Measurements from ENCODE around the gene KCTD13.
"Not testable (repeated sequence)": the region's sequence is repeated elsewhere in the genome, so short reads cannot be mapped to it uniquely, and the experiment has no call there.

Gene KCTD13

GRCh38 chr16:29877266-29877961 is 48.6 kb downstream of the KCTD13 start:
- DNase-seq (ENCODE audit: low read depth) = peak; percentile 28

- no peak for DNase-seq (ENCODE audit: low read depth)
Observed at GRCh38 chr16:29876594-29877249, 49.3 kb downstream of the KCTD13 start.

GRCh38 chr16:29876217-29876593 is 49.8 kb downstream of the KCTD13 start:
- no peak for DNase-seq (ENCODE audit: low read depth)

GRCh38 chr16:29875206-29875605 is 50.8 kb downstream of the KCTD13 start:
- no peak for DNase-seq (ENCODE audit: low read depth)

GRCh38 chr16:29873319-29873718 is 52.7 kb downstream of the KCTD13 start:
- no peak for DNase-seq (ENCODE audit: low read depth)

GRCh38 chr16:29871822-29872546 is 54.0 kb downstream of the KCTD13 start:
- no peak for DNase-seq (ENCODE audit: low read depth)

- DNase-seq (ENCODE audit: low read depth) = not testable (repeated sequence)
Observed at GRCh38 chr16:29869067-29869466, 57.0 kb downstream of the KCTD13 start.

GRCh38 chr16:29868396-29869009 is 57.5 kb downstream of the KCTD13 start:
- DNase-seq (ENCODE audit: low read depth) = no peak

- DNase-seq (ENCODE audit: low read depth) = no peak
Observed at GRCh38 chr16:29864205-29864604, 61.8 kb downstream of the KCTD13 start.

- DNase-seq (ENCODE audit: low read depth) = no peak
Observed at GRCh38 chr16:29863669-29863984, 62.4 kb downstream of the KCTD13 start.

- peak; percentile 87 for DNase-seq (ENCODE audit: low read depth)
Observed at GRCh38 chr16:29862884-29863668, 63.0 kb downstream of the KCTD13 start, which contains the start of gene CDIPT. Gene CDIPT (minus strand): TSS chr16:29863226. CDS start chr16:29862857, 369 bp downstream.

GRCh38 chr16:29862383-29862883 is 63.6 kb downstream of the KCTD13 start:
- no peak for DNase-seq (ENCODE audit: low read depth)

GRCh38 chr16:29860218-29860617 is 65.8 kb downstream of the KCTD13 start:
- DNase-seq (ENCODE audit: low read depth) = no peak

- DNase-seq (ENCODE audit: low read depth) = no peak
Observed at GRCh38 chr16:29858974-29859373, 67.1 kb downstream of the KCTD13 start.

GRCh38 chr16:29858149-29858849 is 67.7 kb downstream of the KCTD13 start:
- DNase-seq (ENCODE audit: low read depth) = no peak

GRCh38 chr16:29857133-29857760 is 68.8 kb downstream of the KCTD13 start:
- DNase-seq (ENCODE audit: low read depth) = no peak
